ENCODE data around the gene TAF15. TPM values are rescaled to one million over a fixed set of nuclear protein-coding genes. Genes with fewer than 3 reads are reported as not detected.

Gene TAF15
- polyA plus RNA-seq, 1 of the 3 experiments (the other 2 are of a cell fraction): 78.0 TPM

- TF ChIP-seq EP300 (IDR thresholded peaks at IDR 0.05; ENCODE audit: borderline replicate concordance in 1 of 2, low read depth in 1 of 2, low read length in 1 of 2): no peak
- TF ChIP-seq TEAD4 (IDR thresholded peaks at IDR 0.05; ENCODE audit: borderline replicate concordance, insufficient read depth): no peak
- no peak for TF ChIP-seq SMC3 (IDR thresholded peaks at IDR 0.05; ENCODE audit: low read depth, low read length)
- no peak for TF ChIP-seq POLR2AphosphoS5 (IDR thresholded peaks at IDR 0.05; ENCODE audit: low read depth, low read length)
- TF ChIP-seq RCOR1 (IDR thresholded peaks at IDR 0.05; ENCODE audit: low read length): no peak
- TF ChIP-seq PBX3 (IDR thresholded peaks at IDR 0.05): no peak
- Histone ChIP-seq H3K9me3 (no peaks in the 10 kb centered on the region), H3K36me3 (replicated peaks in 1 of 2; ENCODE audit: control insufficient read depth in 1 of 2, insufficient read depth in 2 of 2, low read length in 1 of 2) (no peaks in the 10 kb centered on the region), H3K4me1 (ENCODE audit: control insufficient read depth in 1 of 2, insufficient read depth in 2 of 2, low read depth in 1 of 2, low read length in 1 of 2) (peaks cover 4 to 8% of the 10 kb centered on the region in 2 experiments; a peak in 2 of 4 replicates), H2AFZ (ENCODE audit: low read depth) (no peak overlapping the region), H3K79me2 (ENCODE audit: insufficient read depth) (no peaks in the 10 kb centered on the region), H4K20me1 (ENCODE audit: insufficient read depth) (no peaks in the 10 kb centered on the region), H3K27me3 (ENCODE audit: insufficient read depth) (no peaks in the 10 kb centered on the region), H3K4me3 (ENCODE audit: low read depth in 2 of 2, low read length in 1 of 2) (no peak overlapping the region), H3K27ac (ENCODE audit: low read depth in 2 of 2, low read length in 1 of 2) (no peak overlapping the region), H3K9ac (no peak overlapping the region), H3K4me2 (no peak overlapping the region), H3K9me2 (no peaks in the 10 kb centered on the region), H3F3A (replicated peaks; ENCODE audit: insufficient read depth) (no peaks in the 10 kb centered on the region)
- CTCF ChIA-PET: interaction anchor here (0.8 kb wide), 1 partner anchor 130 kb away, joined by 3 read pairs; no protein-coding TSS in a partner anchor
- DNase-seq: no peak
- WGBS (ENCODE audit: low lambda C conversion rate): 77% methylated on average over 7 of the region's 7 CpGs
- POLR2A ChIA-PET: no interaction called here
Observed at GRCh38 chr17:35894206-35894605, 84.9 kb downstream of the TAF15 start.

- Histone ChIP-seq H3K9ac (no peak overlapping the region), H3K27me3 (ENCODE audit: insufficient read depth) (no peaks in the 10 kb centered on the region), H3K27ac (ENCODE audit: low read depth in 2 of 2, low read length in 1 of 2) (no peak overlapping the region), H3K79me2 (ENCODE audit: insufficient read depth) (no peaks in the 10 kb centered on the region), H3F3A (replicated peaks; ENCODE audit: insufficient read depth) (no peaks in the 10 kb centered on the region), H2AFZ (ENCODE audit: low read depth) (no peak overlapping the region), H3K36me3 (replicated peaks in 1 of 2; ENCODE audit: control insufficient read depth in 1 of 2, insufficient read depth in 2 of 2, low read length in 1 of 2) (no peaks in the 10 kb centered on the region), H3K4me3 (ENCODE audit: low read depth in 2 of 2, low read length in 1 of 2) (no peak overlapping the region), H3K9me2 (no peaks in the 10 kb centered on the region), H3K4me2 (no peak overlapping the region), H4K20me1 (ENCODE audit: insufficient read depth) (no peaks in the 10 kb centered on the region), H3K4me1 (ENCODE audit: control insufficient read depth in 1 of 2, insufficient read depth in 2 of 2, low read depth in 1 of 2, low read length in 1 of 2) (no peaks in the 10 kb centered on the region), H3K9me3 (no peaks in the 10 kb centered on the region)
- WGBS (ENCODE audit: low lambda C conversion rate): 80% methylated on average over 12 of the region's 14 CpGs
- TF ChIP-seq TCF12 (IDR thresholded peaks at IDR 0.05) (no peak), USF2 (IDR thresholded peaks at IDR 0.05; ENCODE audit: borderline replicate concordance, low read depth, low read length) (no peak), RCOR1 (IDR thresholded peaks at IDR 0.05; ENCODE audit: low read length) (no peak), USF1 (IDR thresholded peaks at IDR 0.05; ENCODE audit: borderline replicate concordance, low read depth) (no peak), GABPA (IDR thresholded peaks at IDR 0.05; ENCODE audit: low read depth) (no peak), PBX3 (IDR thresholded peaks at IDR 0.05) (no peak), ELF1 (IDR thresholded peaks at IDR 0.05) (no peak), CHD2 (IDR thresholded peaks at IDR 0.05; ENCODE audit: low read length, partially characterized antibody) (no peak), RAD21 (IDR thresholded peaks at IDR 0.05; ENCODE audit: low read length) (no peak), FOXM1 (IDR thresholded peaks at IDR 0.05; ENCODE audit: low read depth) (no peak), FOXJ3 (CRISPR knock-in tag; IDR thresholded peaks at IDR 0.05) (no peak), FOSL2 (IDR thresholded peaks at IDR 0.05; ENCODE audit: borderline replicate concordance, low read depth) (no peak)
- POLR2A ChIA-PET: no interaction called here
- CTCF ChIA-PET: interaction anchor here (0.7 kb wide), 1 partner anchor 148 kb away, joined by 3 read pairs; no protein-coding TSS in a partner anchor
- no peak for DNase-seq
Observed at GRCh38 chr17:35895636-35896587, 86.6 kb downstream of the TAF15 start.
